GM10248 (cell line): ENCODE results near the gene NACC2.

ENCODE experiments used
- CTCF ChIA-PET: fragments of 300-600 bp; sonication (Branson Sonifier 250); formaldehyde crosslinking; extraction: SDS; loops from one replicate; lab custom pipeline; 2021; ENCODE audit warnings: antibody characterized with exemption; lab: Yijun Ruan, JAX
- POLR2A ChIA-PET: fragments of 350-650 bp; sonication (Branson Sonifier 250); formaldehyde crosslinking; extraction: SDS; loops from one replicate; lab custom pipeline; 2020; ENCODE audit warnings: antibody characterized with exemption; lab: Yijun Ruan, JAX
- DNase-seq: peaks from one replicate; pipeline ENCODE4 v3.0.0; 2012; ENCODE audit errors: extremely low spot score
- CTCF ChIP-seq: IDR thresholded peaks from 2 replicates; pipeline ENCODE4 v1.5.1; 2012; ENCODE audit warnings: mild to moderate bottlenecking, low read depth; ENCODE audit errors: extremely low read depth, missing control alignments, control extremely low read depth

The NACC2 gene

GRCh38 chr9:136131629-136132511, 36.8 kb upstream of the NACC2 start:
- CTCF ChIA-PET = interaction anchor here (1.5 kb wide), 1 partner anchor 10 kb away, joined by 7 read pairs; no protein-coding TSS in a partner anchor
- DNase-seq = no peak
- POLR2A ChIA-PET = no interaction called here
- TF ChIP-seq CTCF = no peak

- CTCF ChIA-PET = no interaction called here
- TF ChIP-seq CTCF = no peak
- DNase-seq = no peak
- POLR2A ChIA-PET = no interaction called here
Measured at GRCh38 chr9:136129176-136129575, 34.1 kb upstream of the NACC2 start.

GRCh38 chr9:136128436-136128835, 33.3 kb upstream of the NACC2 start:
- CTCF ChIA-PET = no interaction called here
- TF ChIP-seq CTCF = no peak
- no peak for DNase-seq
- POLR2A ChIA-PET = interaction anchor here (0.7 to 1.0 kb wide), 2 partner anchors 10 to 19 kb away, joined by 3 to 7 read pairs; no protein-coding TSS in a partner anchor

GRCh38 chr9:136127313-136127712, 32.2 kb upstream of the NACC2 start:
- ChIA-PET CTCF (interaction anchor here (1.4 to 1.5 kb wide), 2 partner anchors 159 to 160 kb away, joined by 3 to 4 read pairs; no protein-coding TSS in a partner anchor), POLR2A (no interaction called here)
- TF ChIP-seq CTCF = no peak
- no peak for DNase-seq

- no peak for DNase-seq
- POLR2A ChIA-PET = no interaction called here
- no peak for TF ChIP-seq CTCF
- CTCF ChIA-PET = interaction anchor here (4.1 to 4.3 kb wide), 2 partner anchors 14 to 158 kb away, joined by 30 to 56 read pairs; no protein-coding TSS in a partner anchor
Measured at GRCh38 chr9:136124976-136125692, 30.0 kb upstream of the NACC2 start.

GRCh38 chr9:136122425-136123383, 27.6 kb upstream of the NACC2 start:
- peak; percentile 83 for DNase-seq
- ChIA-PET POLR2A (no interaction called here), CTCF (interaction anchor here (0.6 to 5.7 kb wide), 30 partner anchors 9 to 522 kb away, joined by 3 to 56 read pairs (median 4); partner anchors contain the start of gene UBAC1)

More at GRCh38 chr9:136122425-136123383, 27.6 kb upstream of the NACC2 start:
- peak; percentile 97 for TF ChIP-seq CTCF
